HepG2 (cell line): ENCODE data around the gene HIGD1C.

Experiments
- CTCF ChIP-seq: sonication (generic); formaldehyde crosslinking; IDR thresholded peaks from 2 replicates; pipeline ENCODE4 v1.5.0; 2020; ENCODE audit warnings: mild to moderate bottlenecking, missing genetic modification reagents, moderate library complexity
- HOXA7 ChIP-seq: sonication (generic); formaldehyde crosslinking; IDR thresholded peaks from 2 replicates; pipeline ENCODE4 v1.8.1; 2022; ENCODE audit warnings: mild to moderate bottlenecking, missing genetic modification reagents, moderate library complexity
- NFE2 ChIP-seq: sonication (generic); formaldehyde crosslinking; IDR thresholded peaks from 2 replicates; pipeline ENCODE4 v1.4.0; 2020; ENCODE audit warnings: missing genetic modification reagents
- NFKB2 ChIP-seq: sonication (generic); formaldehyde crosslinking; IDR thresholded peaks from 2 replicates; pipeline ENCODE4 v1.4.0; 2020; ENCODE audit warnings: missing genetic modification reagents, borderline replicate concordance
- SMC3 ChIP-seq: IDR thresholded peaks from 2 replicates; pipeline ENCODE4 v1.6.1; 2011; ENCODE audit warnings: low read length, improper control_type of control experiment
- ZNF274 ChIP-seq: sonication (generic); formaldehyde crosslinking; IDR thresholded peaks from 2 replicates; pipeline ENCODE4 v1.5.1; 2020; ENCODE audit warnings: mild to moderate bottlenecking, missing genetic modification reagents

- no peak for TF ChIP-seq NFKB2
- TF ChIP-seq SMC3: no peak
- TF ChIP-seq NFE2 (CRISPR knock-in tag): no peak
- no peak for TF ChIP-seq CTCF (CRISPR knock-in tag)
- TF ChIP-seq HOXA7 (CRISPR knock-in tag): no peak
- TF ChIP-seq ZNF274 (CRISPR knock-in tag): no peak
Measured at GRCh38 chr12:51001799-51002198, 49.5 kb downstream of the HIGD1C start.
